Lower lobe of right lung (tissue), 2 donors: Measurements from ENCODE around the gene WDR86. TPM values are rescaled to one million over a fixed set of nuclear protein-coding genes. Genes with fewer than 3 reads are reported as not detected.
A peak's percentile ranks its signal among the peaks of the same experiment; 100 is the strongest.

Experiments used
- ATAC-seq, 2 donors: fragments of 200-7000 bp; cut with Tn5 transposase; one replicate each; pipeline ENCODE4 v1.9.1; 2020 to 2022; ENCODE audit warnings: mild to moderate bottlenecking in 2 of 2, moderate library complexity in 2 of 2
- DNase-seq: peaks from one replicate; pipeline ENCODE4 v3.0.0-alpha.2; 2020
- H3K27ac ChIP-seq: fragments of 200-600 bp; one replicate; pipeline ENCODE4 v1.8.0; 2022
- H3K27me3 ChIP-seq: fragments of 200-600 bp; one replicate; pipeline ENCODE4 v1.8.0; 2022; ENCODE audit warnings: low read depth
- H3K36me3 ChIP-seq: fragments of 200-600 bp; one replicate; pipeline ENCODE4 v1.8.0; 2022; ENCODE audit warnings: mild to moderate bottlenecking
- H3K4me1 ChIP-seq: fragments of 200-600 bp; one replicate; pipeline ENCODE4 v1.8.0; 2022
- H3K4me3 ChIP-seq: fragments of 200-600 bp; one replicate; pipeline ENCODE4 v1.8.0; 2022; ENCODE audit warnings: mild to moderate bottlenecking
- H3K9me3 ChIP-seq: fragments of 200-600 bp; one replicate; pipeline ENCODE4 v1.8.0; 2022
- intact Hi-C: fragments of 100-400 bp; cut with DNase I; formaldehyde crosslinking; loops from one replicate; pipeline ENCODE4 v1.11.0; 2022
- total RNA-seq: library from RNA; stranded (reverse); fragmentation: NEBNext Ultra II Directional; extraction: Animal tissue kit (Norgen Biotek cat#: 25700); gene quantifications from one replicate; pipeline ENCODE4 v1.2.1, GENCODE V29; 2021
- TF ChIP-seq, protein P1 (sequence below): fragments of 200-600 bp; IDR thresholded peaks from one replicate; pipeline ENCODE4 v1.8.0; 2022; ENCODE audit warnings: antibody characterized with exemption, mild to moderate bottlenecking
- donor health status: DM: no; HTN: yes; CAD: no; lungs with severe emphysema.

The WDR86 gene
- total RNA-seq, 1 donor from 2014 or later: 4.4 TPM

DNA sequence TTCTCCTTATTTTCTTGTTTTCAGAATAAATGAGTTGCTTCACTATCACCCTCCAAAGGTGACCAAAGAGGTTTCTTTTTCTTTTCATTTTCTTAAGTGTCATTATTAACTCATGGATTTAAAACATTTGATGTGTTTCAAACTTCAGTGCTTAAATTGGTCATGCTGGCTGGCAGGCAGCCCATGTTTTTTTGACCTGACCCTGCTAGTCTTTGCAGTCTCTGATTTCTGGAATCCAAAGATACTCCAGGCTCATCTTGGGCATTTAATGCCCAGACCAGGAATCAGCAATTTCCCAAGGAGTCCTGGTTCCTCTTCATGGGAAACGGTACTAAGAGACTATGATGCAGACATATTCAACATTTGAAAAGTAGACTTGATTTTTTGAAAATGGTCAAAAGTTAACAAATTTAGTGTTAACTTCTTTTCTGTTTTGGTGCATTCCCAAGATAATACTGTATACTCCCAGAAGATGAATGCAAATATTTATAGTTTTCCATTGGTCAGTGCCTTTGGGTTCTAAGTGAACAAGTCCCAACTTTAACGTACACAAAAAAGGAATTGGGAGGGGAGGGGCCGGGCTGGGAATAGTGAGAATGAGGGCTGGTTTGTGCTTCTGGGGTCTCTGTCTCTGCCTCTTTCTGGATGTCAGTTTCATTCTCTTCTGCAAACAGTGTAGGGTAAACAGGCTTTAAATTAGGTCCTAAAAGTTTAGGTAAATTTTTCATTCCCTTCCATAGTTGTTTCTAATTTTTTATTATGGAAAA is 48.5 kb downstream of the WDR86 start:
- H3K9me3 ChIP-seq: no peaks in the 10 kb centered on the region
- H3K27ac ChIP-seq: no peak overlapping the region
- no peaks in the 10 kb centered on the region for H3K4me1 ChIP-seq
- H3K36me3 ChIP-seq: peaks cover 81% of the 10 kb centered on the region
- TF ChIP-seq, protein P1, sequence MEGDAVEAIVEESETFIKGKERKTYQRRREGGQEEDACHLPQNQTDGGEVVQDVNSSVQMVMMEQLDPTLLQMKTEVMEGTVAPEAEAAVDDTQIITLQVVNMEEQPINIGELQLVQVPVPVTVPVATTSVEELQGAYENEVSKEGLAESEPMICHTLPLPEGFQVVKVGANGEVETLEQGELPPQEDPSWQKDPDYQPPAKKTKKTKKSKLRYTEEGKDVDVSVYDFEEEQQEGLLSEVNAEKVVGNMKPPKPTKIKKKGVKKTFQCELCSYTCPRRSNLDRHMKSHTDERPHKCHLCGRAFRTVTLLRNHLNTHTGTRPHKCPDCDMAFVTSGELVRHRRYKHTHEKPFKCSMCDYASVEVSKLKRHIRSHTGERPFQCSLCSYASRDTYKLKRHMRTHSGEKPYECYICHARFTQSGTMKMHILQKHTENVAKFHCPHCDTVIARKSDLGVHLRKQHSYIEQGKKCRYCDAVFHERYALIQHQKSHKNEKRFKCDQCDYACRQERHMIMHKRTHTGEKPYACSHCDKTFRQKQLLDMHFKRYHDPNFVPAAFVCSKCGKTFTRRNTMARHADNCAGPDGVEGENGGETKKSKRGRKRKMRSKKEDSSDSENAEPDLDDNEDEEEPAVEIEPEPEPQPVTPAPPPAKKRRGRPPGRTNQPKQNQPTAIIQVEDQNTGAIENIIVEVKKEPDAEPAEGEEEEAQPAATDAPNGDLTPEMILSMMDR: no peak
- DNase-seq (no peak), ATAC-seq (no peak)
- no peak overlapping the region for H3K4me3 ChIP-seq
- no peaks in the 10 kb centered on the region for H3K27me3 ChIP-seq
- intact Hi-C loops: no loop called here

DNA sequence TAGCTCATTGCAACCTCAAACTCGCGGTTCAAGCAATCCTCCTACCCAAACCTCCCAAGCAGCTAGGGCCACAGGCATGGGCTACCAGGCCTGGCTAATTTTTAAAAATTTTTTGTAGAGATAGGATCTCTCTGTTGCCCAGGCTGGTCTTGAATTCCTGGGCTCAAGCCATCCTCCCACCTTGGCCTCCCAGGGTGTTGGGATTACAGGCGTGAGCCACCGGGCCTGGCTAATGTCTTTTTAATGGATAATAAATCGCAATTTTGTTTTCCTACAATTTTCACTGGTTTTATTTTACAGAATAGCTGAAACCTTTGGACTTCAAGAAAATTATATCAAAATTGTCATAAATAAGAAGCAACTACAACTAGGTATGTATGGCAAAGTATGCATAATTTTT is 57.3 kb downstream of the WDR86 start:
- peaks cover 88% of the 10 kb centered on the region for H3K36me3 ChIP-seq
- no peak for DNase-seq
- H3K9me3 ChIP-seq: no peaks in the 10 kb centered on the region
- TF ChIP-seq, protein P1: no peak
- no peaks in the 10 kb centered on the region for H3K27me3 ChIP-seq
- intact Hi-C loops: no loop called here
- peaks cover 31% of the 10 kb centered on the region for H3K4me1 ChIP-seq
- H3K4me3 ChIP-seq: no peak overlapping the region
- H3K27ac ChIP-seq: peak overlapping the region; percentile 7
- no peak for ATAC-seq

DNA sequence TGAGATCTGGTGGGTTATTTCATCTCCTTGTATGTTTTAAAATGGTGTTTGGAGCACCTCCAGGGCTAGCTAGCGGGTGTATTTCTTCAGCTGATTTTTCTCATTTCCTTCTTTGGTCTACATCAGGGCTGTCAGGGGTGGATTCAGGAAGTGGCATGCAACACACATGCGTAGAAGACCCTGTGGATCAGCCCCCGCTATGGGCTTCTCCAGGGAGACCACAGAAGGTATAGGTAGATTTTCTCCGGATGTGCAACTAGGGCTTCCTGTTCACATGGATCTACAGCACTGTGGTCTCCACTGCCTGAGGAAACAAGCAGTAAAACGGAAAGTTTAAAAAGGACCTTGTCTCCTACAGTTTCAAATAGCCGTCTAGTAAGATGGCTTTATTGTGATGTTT is 57.9 kb downstream of the WDR86 start:
- Histone ChIP-seq H3K27me3 (no peaks in the 10 kb centered on the region), H3K9me3 (no peaks in the 10 kb centered on the region), H3K4me1 (peaks cover 31% of the 10 kb centered on the region), H3K27ac (peak overlapping the region; percentile 7), H3K4me3 (no peak overlapping the region), H3K36me3 (peaks cover 88% of the 10 kb centered on the region)
- intact Hi-C loops: no loop called here
- peak in 1 of 2 donors; percentile 47 for ATAC-seq
- DNase-seq: no peak
- TF ChIP-seq, protein P1: no peak

DNA sequence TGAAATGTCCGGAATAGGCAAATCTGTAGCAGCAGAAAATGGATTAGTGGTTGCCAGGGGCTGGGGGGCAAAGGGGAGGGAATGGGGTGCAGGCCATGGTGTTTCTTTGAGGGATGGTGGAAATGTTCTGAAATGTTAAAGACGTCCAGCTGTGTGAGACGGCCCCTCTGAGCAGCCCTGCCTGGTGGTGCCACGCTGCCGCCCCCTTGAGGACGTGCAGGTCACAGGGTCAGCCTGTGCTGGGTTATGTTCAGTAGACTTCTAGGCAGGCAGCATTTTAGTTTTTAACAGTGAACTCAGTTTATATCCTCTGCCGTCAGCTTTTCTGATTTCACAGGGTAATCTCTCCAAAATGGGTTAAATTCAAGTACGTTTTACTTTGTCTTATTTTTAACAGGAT is 58.8 kb downstream of the WDR86 start:
- Histone ChIP-seq H3K4me3 (no peak overlapping the region), H3K27me3 (no peaks in the 10 kb centered on the region), H3K36me3 (peaks cover 88% of the 10 kb centered on the region), H3K4me1 (peaks cover 31% of the 10 kb centered on the region), H3K9me3 (no peaks in the 10 kb centered on the region), H3K27ac (no peak overlapping the region)
- TF ChIP-seq, protein P1: peak; percentile 18
- DNase-seq (no peak), ATAC-seq (peak in 1 of 2 donors; percentile 27)
- intact Hi-C loops: no loop called here

DNA sequence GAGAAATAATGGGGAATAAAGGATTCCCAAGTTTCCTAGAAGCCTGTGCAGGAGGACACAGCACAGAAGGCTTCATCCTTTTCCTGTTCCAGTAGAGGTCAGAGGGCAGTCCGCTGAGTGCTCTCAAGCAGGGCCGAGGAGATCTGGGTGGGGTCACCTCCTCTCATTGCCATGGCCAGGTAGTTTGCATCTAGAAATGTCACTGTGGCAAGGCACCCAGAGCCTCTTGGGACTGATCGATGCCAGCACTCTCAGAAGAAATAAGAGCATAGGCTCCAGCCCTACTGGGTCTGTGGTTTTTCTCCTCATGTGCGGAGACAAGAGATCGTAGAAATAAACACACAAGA is 60.4 kb downstream of the WDR86 start:
- Histone ChIP-seq H3K27ac (peak overlapping the region; percentile 81), H3K4me1 (peaks cover 31% of the 10 kb centered on the region), H3K36me3 (peaks cover 87% of the 10 kb centered on the region), H3K4me3 (peak overlapping the region; percentile 51), H3K9me3 (no peaks in the 10 kb centered on the region), H3K27me3 (no peaks in the 10 kb centered on the region)
- TF ChIP-seq, protein P1: no peak
- DNase-seq (no peak), ATAC-seq (peak; percentile 59 to 61)
- intact Hi-C loops: no loop called here
